Fibroblast of villous mesenchyme (primary cell): ENCODE data around the gene PGRMC2. TPM values are rescaled to one million over a fixed set of nuclear protein-coding genes. Genes with fewer than 3 reads are reported as not detected.

Experiments
- DNase-seq: peaks from one replicate; pipeline ENCODE4 v3.0.0-alpha.2; 2010; ENCODE audit warnings: low read depth
- H3K4me3 ChIP-seq: 2 replicates; pipeline ENCODE4 v1.5.1; 2011; ENCODE audit warnings: low read depth, mild to moderate bottlenecking, low read length
- CTCF ChIP-seq: IDR thresholded peaks from 2 replicates; pipeline ENCODE4 v1.5.1; 2012; ENCODE audit warnings: low read depth, mild to moderate bottlenecking, low read length; ENCODE audit not compliant: insufficient read depth
- total RNA-seq: library from RNA; depleted of rRNA; stranded (reverse); fragments of >200 nt; gene quantifications from 2 replicates; pipeline ENCODE4 v1.2.3, GENCODE V29; 2012

The PGRMC2 gene
- total RNA-seq, 1 donor: 60.5 TPM

DNA sequence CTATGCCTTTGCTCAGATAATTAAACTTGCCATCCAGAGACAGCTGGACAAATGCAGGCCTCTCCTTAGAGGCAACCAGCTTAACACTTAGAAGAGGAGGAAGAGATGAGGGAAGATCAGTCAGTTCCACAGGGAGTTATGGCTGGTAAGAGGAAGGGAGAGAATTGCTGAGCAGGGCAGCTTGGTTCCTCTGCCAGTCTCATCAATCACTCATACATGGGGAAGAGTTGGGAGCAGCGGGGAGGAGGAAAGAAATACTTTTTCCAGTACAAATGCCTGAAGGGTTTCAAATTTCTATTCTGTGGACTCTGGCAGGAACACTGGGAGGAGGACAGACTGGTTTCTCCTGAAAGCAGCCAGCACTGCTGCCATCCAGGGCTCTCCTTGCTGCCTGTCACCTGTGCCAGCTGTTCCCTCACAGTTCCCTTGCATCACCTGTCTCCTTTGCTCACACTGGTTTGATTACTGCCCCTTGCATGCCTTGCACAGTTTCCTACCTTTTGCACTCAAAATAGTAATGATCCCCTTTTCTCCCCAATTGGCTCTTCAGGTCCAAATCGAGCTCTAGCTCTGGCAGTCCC is 59.5 kb downstream of the PGRMC2 start:
- DNase-seq: no peak
- no peak for TF ChIP-seq CTCF
- H3K4me3 ChIP-seq: no peak overlapping the region

GRCh38 chr4:128225148-128225547 is 62.5 kb downstream of the PGRMC2 start:
- no peak for TF ChIP-seq CTCF
- DNase-seq: peak; percentile 33
- no peak overlapping the region for H3K4me3 ChIP-seq

DNA sequence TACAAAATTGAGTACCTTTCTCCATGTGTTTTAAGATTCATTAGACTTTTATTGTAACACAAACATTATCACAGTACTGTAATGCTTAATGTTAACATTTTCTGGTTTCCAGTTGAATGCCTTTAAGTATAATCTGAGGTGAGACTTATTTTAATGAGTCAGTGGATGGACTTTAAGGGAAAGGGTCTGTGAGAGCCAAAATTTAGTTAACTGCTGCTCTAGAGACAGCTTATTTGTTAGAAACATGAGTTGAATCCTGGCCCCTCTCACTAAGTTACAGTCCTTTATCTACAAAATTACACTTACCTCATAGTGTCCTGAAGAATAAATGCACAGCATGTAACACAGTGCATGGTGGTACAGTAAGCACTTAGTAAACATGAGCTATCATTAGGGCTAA is 66.0 kb downstream of the PGRMC2 start:
- no peak for TF ChIP-seq CTCF
- no peak overlapping the region for H3K4me3 ChIP-seq
- DNase-seq: no peak

- H3K4me3 ChIP-seq: no peak overlapping the region
- peak; percentile 82 for DNase-seq
- peak; percentile 26 for TF ChIP-seq CTCF
Measured at GRCh38 chr4:128220286-128221235, 67.1 kb downstream of the PGRMC2 start.

Other genes starting within 250 kb of the PGRMC2 start
- 22.5 and 25.5 TPM in 2 replicates for gene LARP1B, start 226.5 kb downstream of the PGRMC2 start, total RNA-seq